UCSD-AML1 (cell line): ENCODE data around the gene PRKACG.
"Not testable (repeated sequence)": the region's sequence is repeated elsewhere in the genome, so short reads cannot be mapped to it uniquely, and the experiment has no call there.

Source experiments
- DNase-seq: peaks from one replicate; lab custom pipeline; 2025; ENCODE audit not compliant: unreplicated experiment; lab: John Stamatoyannopoulos, UW

Gene PRKACG

GRCh38 chr9:69027355-69028097 is 13.6 kb upstream of the PRKACG start:
- DNase-seq = no peak

DNA sequence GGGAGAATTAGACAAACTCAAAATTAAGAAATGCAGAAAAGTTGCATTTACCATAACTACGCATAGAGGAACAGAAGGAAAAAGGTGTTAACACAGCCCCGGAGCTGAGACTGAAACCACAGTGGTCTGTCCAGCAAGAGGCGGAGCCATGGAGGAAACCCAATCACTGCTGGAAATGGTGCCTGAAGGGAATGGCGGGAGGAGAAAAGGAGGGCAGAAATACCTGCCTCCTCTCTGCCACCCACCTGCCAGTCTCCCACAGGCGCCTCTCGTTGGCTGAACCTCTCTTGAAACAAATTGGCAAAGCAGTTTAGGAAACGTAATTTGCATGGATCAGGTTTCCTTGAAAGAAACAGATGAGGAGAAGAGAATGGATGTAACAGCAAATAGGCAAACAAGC is 9.7 kb upstream of the PRKACG start:
- DNase-seq = no peak

- no peak for DNase-seq
These were observed 6.6 kb upstream of the PRKACG start for GRCh38 chr9:69020301-69021145.

DNA sequence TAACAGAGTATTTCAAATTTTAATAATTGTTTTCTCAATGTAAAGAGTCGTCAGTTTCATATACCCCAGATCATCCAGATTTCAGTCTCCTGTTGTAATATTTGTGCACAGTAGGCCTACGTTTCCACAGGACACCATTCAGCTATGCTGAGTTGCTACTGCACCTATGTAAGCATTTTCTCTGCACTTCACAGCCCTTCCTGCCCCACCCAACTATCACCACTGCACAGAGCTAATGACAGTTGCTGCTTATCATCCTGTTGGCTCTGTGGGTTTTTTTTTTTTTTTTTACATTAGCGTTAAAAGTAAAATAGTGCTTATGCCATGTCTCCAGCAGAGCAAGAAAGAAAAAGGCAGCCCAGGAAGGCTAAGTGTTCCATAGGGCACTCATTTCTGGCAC is 5.9 kb upstream of the PRKACG start:
- DNase-seq = no peak

DNA sequence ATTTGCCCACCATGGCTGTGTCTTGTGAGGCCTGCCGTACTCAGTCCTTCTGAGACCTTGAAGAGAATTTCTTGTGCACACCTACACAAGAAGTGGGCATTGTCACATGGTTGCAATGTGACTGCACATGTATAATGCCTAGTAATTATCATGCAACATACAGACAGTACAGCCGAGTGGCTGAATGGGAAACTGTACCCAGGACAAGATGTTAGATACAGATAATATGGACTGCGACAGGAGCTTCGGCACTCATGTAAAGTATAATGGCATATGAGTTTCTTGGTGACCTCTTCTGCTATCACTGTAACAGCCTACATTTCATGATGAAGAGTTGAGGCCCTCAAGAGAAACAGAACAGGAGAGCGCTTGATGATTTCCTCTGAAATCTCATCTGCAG is 4.8 kb upstream of the PRKACG start:
- no peak for DNase-seq

- no peak for DNase-seq
These were observed 2.5 kb upstream of the PRKACG start for GRCh38 chr9:69016191-69017096.

- no peak for DNase-seq
These were observed 558 bp downstream of the PRKACG start for GRCh38 chr9:69013382-69013727.

GRCh38 chr9:69012696-69013381 is 1.1 kb downstream of the PRKACG start:
- DNase-seq = no peak

DNA sequence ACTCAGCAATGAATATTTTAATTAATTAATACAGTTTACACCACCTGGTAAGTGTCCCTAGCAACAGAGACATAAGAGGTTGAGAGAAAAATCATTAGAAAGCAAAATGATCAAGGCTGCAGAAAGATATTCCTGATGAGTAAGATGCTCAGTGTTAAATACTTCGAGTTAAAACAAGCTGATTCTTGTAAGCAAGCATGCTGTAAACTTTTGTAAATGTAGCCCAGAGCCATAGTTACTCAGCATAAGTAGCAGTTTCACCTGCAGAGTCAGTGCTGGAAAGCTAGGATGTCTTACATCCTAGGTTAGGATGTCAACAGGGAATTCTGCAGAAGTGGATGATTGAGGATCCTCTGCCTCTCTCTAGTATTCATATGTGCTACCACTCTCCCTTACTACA is 4.2 kb downstream of the PRKACG start:
- DNase-seq = no peak

DNA sequence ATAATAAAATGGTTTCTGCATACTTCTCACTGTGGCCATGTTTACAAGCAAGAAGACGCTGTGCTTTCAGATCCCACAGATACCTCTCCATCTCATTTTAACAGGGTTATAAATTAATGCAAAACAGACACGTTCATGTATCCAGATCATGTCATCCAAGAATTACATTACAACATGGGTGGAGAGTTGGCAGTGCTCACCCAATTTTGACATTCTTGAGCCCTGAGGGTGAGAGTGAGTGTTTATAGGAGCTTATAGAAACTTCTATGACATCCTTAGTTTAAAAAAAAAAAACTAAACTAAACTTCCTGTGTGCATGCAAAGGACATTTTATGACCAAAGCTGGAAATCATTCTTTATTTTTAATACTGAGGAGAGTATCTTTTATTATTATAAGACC is 9.1 kb downstream of the PRKACG start:
- no peak for DNase-seq

DNA sequence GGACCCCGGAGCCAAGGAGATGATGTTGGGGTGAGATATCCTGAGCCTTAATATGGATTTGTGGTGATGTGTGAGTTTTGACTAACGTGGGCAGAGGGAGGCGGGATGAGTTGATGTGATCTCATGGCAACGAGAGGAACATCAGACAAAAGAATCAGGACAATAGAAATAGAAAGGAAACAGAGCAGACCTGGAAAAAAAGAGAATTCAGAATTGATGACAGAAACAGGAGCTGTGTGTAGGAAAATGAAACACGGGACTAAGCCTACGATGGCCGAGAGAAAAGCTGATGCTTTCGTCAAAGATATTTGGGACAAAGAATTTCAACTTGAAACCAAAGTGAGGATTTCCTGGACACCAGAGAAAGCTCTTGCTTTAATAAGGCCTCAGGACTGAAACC is 10.9 kb downstream of the PRKACG start:
- DNase-seq = no peak

DNA sequence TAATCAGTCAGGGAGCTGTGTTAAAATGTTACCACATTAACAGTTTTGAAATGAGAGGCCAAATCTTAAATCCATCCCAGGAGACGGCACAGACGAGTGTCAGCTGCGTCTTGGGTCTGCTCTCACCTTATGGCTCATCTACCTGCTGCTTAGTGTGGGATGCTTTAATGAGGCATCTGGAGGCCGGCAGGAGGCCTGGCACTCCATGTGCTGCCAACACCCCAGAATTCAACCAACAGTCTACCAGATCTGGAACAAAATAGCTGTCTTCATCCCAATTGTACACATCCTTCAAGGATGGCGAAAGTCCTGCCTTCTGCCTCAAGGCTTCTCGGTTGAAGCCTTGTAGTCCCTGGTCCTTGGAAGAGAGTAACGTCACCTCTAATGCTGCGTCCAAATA is 12.0 kb downstream of the PRKACG start:
- DNase-seq = no peak

DNA sequence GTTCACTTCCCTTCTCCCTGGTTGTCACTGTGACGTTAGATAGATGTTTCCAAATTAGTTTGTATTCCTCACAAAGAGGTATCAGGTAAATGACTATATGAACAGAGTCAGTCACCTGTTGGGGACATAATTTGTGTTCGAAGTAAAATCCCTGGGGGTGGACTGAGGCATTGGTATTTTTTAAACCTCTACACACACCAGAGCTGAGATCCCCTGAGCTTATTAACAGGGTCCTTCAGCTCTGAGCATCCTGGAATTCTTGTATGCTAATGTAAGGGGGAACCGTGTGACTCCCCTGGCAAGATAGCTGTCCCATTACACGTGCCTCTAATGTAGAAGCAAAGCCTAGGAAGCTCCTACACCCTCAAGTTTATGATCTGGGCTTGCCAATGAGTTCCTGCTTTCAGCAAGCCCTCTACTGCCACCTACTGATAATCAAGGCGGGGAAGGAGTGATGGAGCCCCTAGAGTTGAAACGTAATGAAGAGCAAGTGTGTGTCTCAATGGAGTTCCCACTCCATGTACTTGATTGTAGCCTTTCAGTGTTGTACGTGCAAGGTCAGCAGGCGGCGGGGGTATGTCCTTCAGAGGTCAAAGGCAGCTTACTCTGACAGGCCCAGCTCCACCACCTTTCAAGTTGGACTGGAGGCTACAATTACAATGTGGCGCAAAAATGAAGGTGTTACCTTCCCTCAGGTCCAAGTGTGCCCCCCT is 14.4 kb downstream of the PRKACG start:
- peak; percentile 50 for DNase-seq

- peak; percentile 51 for DNase-seq
These were observed 15.1 kb downstream of the PRKACG start for GRCh38 chr9:68998812-68999211.

DNA sequence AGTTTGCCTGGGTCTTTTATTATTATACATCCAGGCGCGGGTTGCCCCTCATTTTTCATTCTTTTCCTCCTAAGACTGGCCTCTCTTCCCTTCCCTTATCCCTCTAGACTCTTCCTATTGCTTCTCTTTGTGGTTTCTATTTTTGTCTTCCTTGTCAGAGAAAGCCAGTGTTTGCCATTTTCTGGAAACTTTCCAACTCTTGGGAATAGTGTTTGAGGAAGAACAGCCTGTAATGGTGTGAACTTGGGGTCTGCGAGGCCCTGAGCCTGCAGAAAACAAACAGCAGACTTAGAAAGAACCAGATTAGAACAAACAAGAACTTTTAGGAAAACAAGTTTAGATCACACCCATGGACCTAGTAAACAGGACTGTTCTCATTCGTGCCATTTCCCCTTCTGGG is 15.5 kb downstream of the PRKACG start:
- DNase-seq = no peak

DNA sequence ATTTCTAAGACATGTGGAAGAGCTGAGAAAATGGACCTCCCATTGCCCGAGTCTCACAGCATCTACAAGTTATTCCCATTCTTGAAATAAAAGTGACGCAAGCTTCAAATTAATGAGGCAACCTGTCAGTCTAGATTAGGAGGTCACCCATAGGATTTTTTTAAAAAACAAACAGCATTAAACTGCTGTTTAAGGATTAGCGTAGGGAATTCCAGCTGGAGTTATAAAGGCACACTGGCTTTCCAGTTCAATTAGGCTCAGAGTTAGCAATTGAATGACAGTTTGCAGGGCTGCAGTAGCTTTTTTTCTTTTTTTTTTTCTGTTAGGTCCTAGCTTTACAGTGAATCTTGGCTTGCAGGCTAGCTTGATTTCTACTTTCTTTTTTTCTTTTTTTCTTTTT is 16.2 kb downstream of the PRKACG start:
- no peak for DNase-seq

GRCh38 chr9:68996462-68996861 is 17.5 kb downstream of the PRKACG start:
- DNase-seq = no peak

DNA sequence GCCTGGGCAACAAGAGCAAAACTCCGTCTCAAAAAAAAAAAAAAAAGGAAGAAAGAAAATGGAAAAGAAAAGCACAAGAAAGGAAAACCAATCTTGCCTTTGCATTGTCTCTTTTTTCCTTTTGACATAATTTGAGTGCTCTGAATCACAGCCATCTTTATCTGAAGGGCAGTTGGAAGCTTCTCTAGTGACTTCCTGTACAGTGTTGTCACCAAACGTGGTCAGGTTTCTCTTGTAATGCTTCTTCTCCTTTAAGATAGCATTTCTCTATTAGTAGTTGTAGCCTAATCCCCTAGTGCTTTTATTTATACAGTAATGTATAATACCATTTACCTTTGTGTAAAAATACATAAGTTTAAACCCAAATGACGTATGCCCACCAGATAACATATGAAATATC is 18.1 kb downstream of the PRKACG start:
- DNase-seq = no peak

DNA sequence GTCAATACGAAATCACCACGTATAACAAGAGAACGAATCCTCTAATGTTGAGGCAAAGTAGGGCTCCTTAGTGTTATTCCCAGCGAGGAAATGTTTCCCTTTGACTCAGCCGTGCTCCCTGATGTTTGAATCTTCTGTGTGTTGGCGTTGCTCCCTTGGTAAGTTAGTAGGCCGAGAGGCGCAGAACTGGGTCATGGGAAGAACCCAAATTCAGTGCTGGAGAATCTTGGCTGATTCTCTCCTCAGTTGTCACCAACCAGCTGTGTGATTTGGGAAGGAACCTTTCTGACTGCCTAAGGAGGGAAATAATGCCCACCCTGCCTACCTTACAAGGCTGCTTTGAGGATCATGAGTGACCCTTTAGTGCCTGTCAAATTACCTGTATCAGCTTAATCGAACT is 22.5 kb downstream of the PRKACG start:
- DNase-seq = no peak

DNA sequence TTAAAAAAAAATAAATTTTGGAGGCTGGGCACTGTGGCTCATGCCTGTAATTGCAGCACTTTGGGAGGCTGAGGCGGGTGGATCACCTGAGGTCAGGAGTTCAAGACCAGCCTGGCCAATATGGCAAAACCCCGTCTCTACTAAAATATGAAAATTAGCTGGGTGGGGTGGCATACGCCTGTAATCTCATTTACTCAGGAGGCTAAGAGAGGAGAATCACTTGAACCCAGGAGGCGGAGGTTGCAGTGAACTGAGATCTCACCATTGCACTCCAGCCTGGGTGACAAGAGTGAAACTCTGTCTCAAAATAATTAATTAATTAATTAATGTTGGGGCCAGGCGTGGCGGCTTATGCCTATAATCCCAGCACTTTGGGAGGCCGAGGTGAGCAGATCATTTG is 27.0 kb downstream of the PRKACG start:
- not testable (repeated sequence) for DNase-seq
